ENCODE measurements around the gene OR10A7. TPM values are rescaled to one million over a fixed set of nuclear protein-coding genes. Genes with fewer than 3 reads are reported as not detected.
"Not testable (repeated sequence)": the region's sequence is repeated elsewhere in the genome, so short reads cannot be mapped to it uniquely, and the experiment has no call there.

OR10A7 gene
- not detected for total RNA-seq

GRCh38 chr12:55220725-55221124, at the start of gene OR10A7:
TSS of gene OR10A7 (plus strand) at chr12:55221025. CDS start at chr12:55221025, 0 bp downstream.
- ChIA-PET CTCF (no interaction called here), POLR2A (no interaction called here)

- POLR2A ChIA-PET, result no interaction called here
- CTCF ChIA-PET, result no interaction called here
These were observed 49.4 kb upstream of the OR10A7 start for GRCh38 chr12:55171445-55171844.

GRCh38 chr12:55171846-55172245, 49.0 kb upstream of the OR10A7 start:
- CTCF ChIA-PET, POLR2A ChIA-PET: not testable (repeated sequence)

- ChIA-PET CTCF (no interaction called here), POLR2A (no interaction called here)
These were observed 48.1 kb upstream of the OR10A7 start for GRCh38 chr12:55172686-55173085.

GRCh38 chr12:55173456-55173855, 47.4 kb upstream of the OR10A7 start:
- ChIA-PET POLR2A (no interaction called here), CTCF (no interaction called here)

- CTCF ChIA-PET, result interaction anchor here (1.0 to 2.0 kb wide), 3 partner anchors 429 to 487 kb away, joined by 3 to 8 read pairs (median 4); no protein-coding TSS in a partner anchor
- POLR2A ChIA-PET, result no interaction called here
These were observed 32.3 kb upstream of the OR10A7 start for GRCh38 chr12:55188573-55188972.

GRCh38 chr12:55188974-55189556, 31.8 kb upstream of the OR10A7 start:
- POLR2A ChIA-PET, result no interaction called here
- CTCF ChIA-PET, result interaction anchor here (0.6 to 2.0 kb wide), 4 partner anchors 429 to 486 kb away, joined by 3 to 8 read pairs (median 4); no protein-coding TSS in a partner anchor

- CTCF ChIA-PET, result interaction anchor here (1.3 to 1.4 kb wide), 2 partner anchors 424 to 425 kb away, joined by 3 to 4 read pairs; no protein-coding TSS in a partner anchor
- POLR2A ChIA-PET, result no interaction called here
These were observed 26.4 kb upstream of the OR10A7 start for GRCh38 chr12:55194382-55194781.

- POLR2A ChIA-PET, result no interaction called here
- CTCF ChIA-PET, result no interaction called here
These were observed 5.7 kb downstream of the OR10A7 start for GRCh38 chr12:55226523-55226922.

GRCh38 chr12:55227643-55228042, 6.8 kb downstream of the OR10A7 start:
- ChIA-PET CTCF (no interaction called here), POLR2A (interaction anchor here (0.6 kb wide), 1 partner anchor 386 kb away, joined by 4 read pairs; no protein-coding TSS in a partner anchor)

- ChIA-PET CTCF (no interaction called here), POLR2A (no interaction called here)
These were observed 23.5 kb downstream of the OR10A7 start, which contains the start of gene OR6C74 for GRCh38 chr12:55244309-55244708. TSS of gene OR6C74 (plus strand) at chr12:55244609. CDS start at chr12:55247288, 2,679 bp downstream.

GRCh38 chr12:55246159-55246558, 25.3 kb downstream of the OR10A7 start:
- CTCF ChIA-PET, result no interaction called here
- POLR2A ChIA-PET, result no interaction called here

- ChIA-PET CTCF (no interaction called here), POLR2A (no interaction called here)
These were observed 30.1 kb downstream of the OR10A7 start for GRCh38 chr12:55250944-55251343.

- CTCF ChIA-PET, result no interaction called here
- POLR2A ChIA-PET, result no interaction called here
These were observed 32.5 kb downstream of the OR10A7 start for GRCh38 chr12:55253281-55253680.

- ChIA-PET POLR2A (no interaction called here), CTCF (no interaction called here)
These were observed 36.0 kb downstream of the OR10A7 start for GRCh38 chr12:55256831-55257230.

GRCh38 chr12:55258303-55258702, 37.5 kb downstream of the OR10A7 start:
- CTCF ChIA-PET, result no interaction called here
- POLR2A ChIA-PET, result no interaction called here

Other genes with a start within 250 kb of the OR10A7 start
- gene TESPA1, start 236.3 kb upstream of the OR10A7 start, total RNA-seq, result 10 to 100 TPM; 80.5 to 81.2 TPM
- gene NEUROD4, start 201.1 kb upstream of the OR10A7 start, total RNA-seq, result not detected
- not detected for gene OR9K2, start 94.6 kb upstream of the OR10A7 start, total RNA-seq
- gene OR6C74, start 23.6 kb downstream of the OR10A7 start, total RNA-seq, result not detected
- not detected for gene OR6C6, start 75.5 kb downstream of the OR10A7 start, total RNA-seq
- gene OR6C1, start 93.3 kb downstream of the OR10A7 start, total RNA-seq, result not detected
- not detected for gene OR6C3, start 109.7 kb downstream of the OR10A7 start, total RNA-seq
- gene OR6C75, start 141.9 kb downstream of the OR10A7 start, total RNA-seq, result not detected
- not detected for gene OR6C65, start 179.5 kb downstream of the OR10A7 start, total RNA-seq
- not detected for gene OR6C76, start 205.2 kb downstream of the OR10A7 start, total RNA-seq
- gene OR6C2, start 223.1 kb downstream of the OR10A7 start, total RNA-seq, result not detected
- not detected for gene OR6C70, start 249.1 kb downstream of the OR10A7 start, total RNA-seq